Lung (tissue), 12 donors: ENCODE results near the gene BCAR1. TPM values are rescaled to one million over a fixed set of nuclear protein-coding genes. Genes with fewer than 3 reads are reported as not detected.
"Not testable (repeated sequence)": the region's sequence is repeated elsewhere in the genome, so short reads cannot be mapped to it uniquely, and the experiment has no call there.

Experiments used
- ATAC-seq: fragments of 200-7000 bp; cut with Tn5 transposase; one replicate; pipeline ENCODE4 v1.9.1; 2020; ENCODE audit warnings: moderate number of reproducible peaks; ENCODE audit not compliant: insufficient read depth, low FRiP score
- DNase-seq, 3 donors: peaks; one replicate each; pipeline ENCODE4 v3.0.0-alpha.2; 2013 to 2017
- H3K27ac ChIP-seq, 2 donors: one replicate each; pipeline ENCODE4 v1.5.1; 2013; ENCODE audit warnings: mild to moderate bottlenecking in 2 of 2, moderate library complexity in 2 of 2, control low read depth in 1 of 2, inconsistent platforms in 1 of 2, low read depth in 1 of 2, low read length in 1 of 2
- H3K27me3 ChIP-seq, 3 donors: one replicate each; pipeline ENCODE4 v1.5.1; 2013; ENCODE audit warnings: low read length in 2 of 3; ENCODE audit not compliant: control insufficient read depth in 3 of 3, insufficient read depth in 3 of 3
- H3K36me3 ChIP-seq, 4 donors: one replicate each; pipeline ENCODE4 v1.5.1; 2013; ENCODE audit warnings: low read length in 4 of 4, mild to moderate bottlenecking in 1 of 4, moderate library complexity in 1 of 4; ENCODE audit not compliant: control insufficient read depth in 4 of 4, insufficient read depth in 4 of 4
- H3K4me1 ChIP-seq, 5 donors: one replicate each; pipeline ENCODE4 v1.5.1; 2013; ENCODE audit warnings: low read length in 5 of 5, mild to moderate bottlenecking in 2 of 5, moderate library complexity in 1 of 5; ENCODE audit not compliant: control insufficient read depth in 5 of 5, insufficient read depth in 5 of 5
- H3K4me3 ChIP-seq: one replicate; pipeline ENCODE4 v1.5.1; 2013; ENCODE audit warnings: mild to moderate bottlenecking, control low read depth, moderate library complexity
- H3K9ac ChIP-seq, 2 donors: one replicate each; pipeline ENCODE4 v1.5.1; 2013; ENCODE audit warnings: low read length in 2 of 2, control low read depth in 1 of 2; ENCODE audit not compliant: insufficient read depth in 1 of 2
- H3K9me3 ChIP-seq, 4 donors: one replicate each; pipeline ENCODE4 v1.5.1; 2013; ENCODE audit warnings: low read length in 3 of 4, mild to moderate bottlenecking in 1 of 4, moderate library complexity in 1 of 4; ENCODE audit not compliant: control insufficient read depth in 4 of 4, insufficient read depth in 3 of 4
- WGBS, 2 donors: extraction: QIAGEN DNeasy Blood & Tissue Kit; methylation state at CpG; one replicate each; pipeline ENCODE4 v1.1.7; 2013; 5-methylcytosine and 5-hydroxymethylcytosine counted together
- polyA plus RNA-seq, 2 donors: library from polyadenylated mRNA; stranded (reverse); fragments of 200-250 nt; gene quantifications; one replicate each; pipeline ENCODE4 v1.2.1, GENCODE V29; 2013
- total RNA-seq, 2 donors: library from RNA; depleted of rRNA in 1 of 2; stranded (reverse); fragments of >200 nt in 1 of 2; gene quantifications; one replicate each; pipeline ENCODE4 v1.2.1, GENCODE V29; 2014 to 2021
- TF ChIP-seq, protein P1 (sequence below): IDR thresholded peaks from 2 replicates; pipeline ENCODE4 v1.5.1; 2012; ENCODE audit warnings: mild to moderate bottlenecking; ENCODE audit errors: control extremely low read depth, extremely low read depth
- donor health status: control.
- donor health status: control.
- donor health status: Bipolar disorder and iron deficiency.
- donor health status: healthy.
- donor health status: DM: yes; HTN: yes; CAD: no.

BCAR1 gene
- total and polyA plus RNA-seq, 4 donors, result 37.5 to 70.7 (median 49.9) TPM

DNA sequence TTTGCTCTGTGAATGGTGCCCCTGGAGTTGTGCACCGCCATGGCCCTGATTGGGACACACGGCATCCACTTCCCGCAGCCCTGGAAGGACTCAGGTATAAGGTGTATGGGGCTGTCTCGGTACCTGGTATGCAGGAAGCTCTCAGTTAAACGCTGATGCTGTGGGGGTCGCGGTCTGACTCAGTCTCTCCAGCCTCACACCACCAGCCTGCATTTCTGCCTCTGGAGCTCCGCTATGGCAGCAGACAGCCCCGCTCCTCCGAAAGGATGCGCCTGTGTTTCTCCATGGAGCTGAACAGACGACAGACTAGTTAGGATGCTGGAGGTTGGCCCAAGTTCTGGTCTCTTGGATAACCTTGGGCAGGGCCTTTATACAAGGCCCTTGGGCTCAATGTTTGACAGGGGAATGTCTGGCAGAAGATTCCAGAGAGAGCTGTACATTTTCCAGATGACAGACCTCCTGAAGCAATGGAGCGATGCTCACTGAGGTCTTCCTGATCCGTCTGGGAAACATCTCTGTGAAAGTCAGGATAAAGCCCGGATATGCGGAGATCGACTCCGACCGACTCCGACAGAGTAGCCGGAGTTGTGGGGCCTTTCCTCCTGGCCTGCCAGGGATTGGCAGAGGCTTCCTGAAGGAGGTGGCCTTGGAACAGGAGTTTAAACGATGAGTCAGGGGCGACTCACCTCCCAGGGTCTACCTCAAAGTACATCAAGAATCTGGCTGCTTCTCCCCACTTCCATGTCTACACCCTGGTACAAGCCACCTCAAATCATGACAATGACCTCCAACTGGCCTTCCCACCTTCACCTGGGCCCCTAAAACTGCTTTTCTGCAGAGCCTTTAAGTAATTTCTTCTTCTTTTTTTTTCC, 21.9 kb upstream of the BCAR1 start:
- Histone ChIP-seq H3K9ac (no peak overlapping the region), H3K27ac (no peak overlapping the region), H3K9me3 (no peaks in the 10 kb centered on the region), H3K4me3 (no peak overlapping the region), H3K4me1 (peaks cover 0 to 12% (median 9%) of the 10 kb centered on the region in 5 donors), H3K27me3 (no peaks in the 10 kb centered on the region), H3K36me3 (no peaks in the 10 kb centered on the region)
- ATAC-seq (no peak), DNase-seq (no peak)
- 90 to 93% methylated on average over 23 of the region's 23 CpGs for WGBS, 2 donors
- TF ChIP-seq, protein P1, sequence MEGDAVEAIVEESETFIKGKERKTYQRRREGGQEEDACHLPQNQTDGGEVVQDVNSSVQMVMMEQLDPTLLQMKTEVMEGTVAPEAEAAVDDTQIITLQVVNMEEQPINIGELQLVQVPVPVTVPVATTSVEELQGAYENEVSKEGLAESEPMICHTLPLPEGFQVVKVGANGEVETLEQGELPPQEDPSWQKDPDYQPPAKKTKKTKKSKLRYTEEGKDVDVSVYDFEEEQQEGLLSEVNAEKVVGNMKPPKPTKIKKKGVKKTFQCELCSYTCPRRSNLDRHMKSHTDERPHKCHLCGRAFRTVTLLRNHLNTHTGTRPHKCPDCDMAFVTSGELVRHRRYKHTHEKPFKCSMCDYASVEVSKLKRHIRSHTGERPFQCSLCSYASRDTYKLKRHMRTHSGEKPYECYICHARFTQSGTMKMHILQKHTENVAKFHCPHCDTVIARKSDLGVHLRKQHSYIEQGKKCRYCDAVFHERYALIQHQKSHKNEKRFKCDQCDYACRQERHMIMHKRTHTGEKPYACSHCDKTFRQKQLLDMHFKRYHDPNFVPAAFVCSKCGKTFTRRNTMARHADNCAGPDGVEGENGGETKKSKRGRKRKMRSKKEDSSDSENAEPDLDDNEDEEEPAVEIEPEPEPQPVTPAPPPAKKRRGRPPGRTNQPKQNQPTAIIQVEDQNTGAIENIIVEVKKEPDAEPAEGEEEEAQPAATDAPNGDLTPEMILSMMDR, result no peak

DNA sequence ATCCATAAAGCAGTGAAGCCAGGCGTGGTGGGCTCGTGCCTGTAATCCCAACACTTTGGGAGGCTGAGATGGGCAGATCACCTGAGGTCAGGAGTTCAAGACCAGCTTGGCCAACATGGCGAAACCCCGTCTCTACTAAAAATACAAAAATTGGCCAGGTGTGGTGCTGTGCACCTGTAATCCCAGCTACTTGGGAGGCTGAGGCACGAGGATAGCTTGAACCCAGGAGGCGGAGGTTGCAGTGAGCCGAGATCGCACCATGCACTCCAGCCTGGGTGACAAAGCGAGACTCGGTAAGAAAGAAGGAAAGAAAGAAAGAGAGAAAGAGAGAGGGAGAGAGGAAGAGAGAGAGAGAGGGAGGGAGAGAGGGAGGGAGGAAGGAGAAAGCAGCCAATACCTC, 21.2 kb upstream of the BCAR1 start:
- H3K4me3 ChIP-seq, H3K9ac ChIP-seq: not testable (repeated sequence)
- 90 to 93% methylated on average over 10 of the region's 10 CpGs for WGBS, 2 donors

DNA sequence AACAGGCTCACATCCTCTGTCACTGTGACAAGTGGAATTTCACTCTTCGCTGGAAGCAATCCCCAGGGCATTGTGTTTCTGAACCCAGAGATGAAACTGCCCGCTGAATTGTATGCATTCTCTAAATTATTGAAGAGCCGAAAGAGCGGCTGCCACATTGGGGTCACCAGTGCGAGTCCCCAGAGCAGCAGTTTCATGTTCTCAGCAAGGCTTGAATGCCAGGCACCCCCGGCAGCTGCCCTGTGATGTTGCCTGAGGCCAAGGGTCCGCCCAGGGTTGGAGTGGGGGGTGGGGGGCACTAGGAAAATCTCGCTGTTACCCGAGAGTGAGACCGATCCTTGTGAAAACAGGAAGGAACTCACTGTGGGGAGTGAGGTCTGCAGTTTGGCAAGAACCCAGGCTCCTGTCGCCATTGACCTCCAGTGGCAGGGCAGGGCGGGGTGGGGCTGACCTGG, 20.7 kb upstream of the BCAR1 start:
- Histone ChIP-seq H3K27ac (peak overlapping the region in 1 of 2 donors; percentile 70), H3K36me3 (no peaks in the 10 kb centered on the region), H3K4me3 (no peak overlapping the region), H3K9ac (no peak overlapping the region), H3K4me1 (peaks cover 0 to 16% (median 11%) of the 10 kb centered on the region in 5 donors), H3K9me3 (no peaks in the 10 kb centered on the region), H3K27me3 (no peaks in the 10 kb centered on the region)
- DNase-seq (peak; percentile 70 to 77 (median 73)), ATAC-seq (no peak)
- WGBS, 2 donors, result 21 to 24% methylated on average over 12 of the region's 12 CpGs
- TF ChIP-seq, protein P1, result no peak

More for the DNA sequence above, 21.2 kb upstream of the BCAR1 start:
- not testable (repeated sequence) for ATAC-seq, H3K27me3 ChIP-seq, DNase-seq, H3K9me3 ChIP-seq, H3K36me3 ChIP-seq
- Histone ChIP-seq H3K27ac (peak overlapping the region in 1 of 2 donors; percentile 70), H3K4me1 (peaks cover 0 to 16% (median 11%) of the 10 kb centered on the region in 5 donors)

DNA sequence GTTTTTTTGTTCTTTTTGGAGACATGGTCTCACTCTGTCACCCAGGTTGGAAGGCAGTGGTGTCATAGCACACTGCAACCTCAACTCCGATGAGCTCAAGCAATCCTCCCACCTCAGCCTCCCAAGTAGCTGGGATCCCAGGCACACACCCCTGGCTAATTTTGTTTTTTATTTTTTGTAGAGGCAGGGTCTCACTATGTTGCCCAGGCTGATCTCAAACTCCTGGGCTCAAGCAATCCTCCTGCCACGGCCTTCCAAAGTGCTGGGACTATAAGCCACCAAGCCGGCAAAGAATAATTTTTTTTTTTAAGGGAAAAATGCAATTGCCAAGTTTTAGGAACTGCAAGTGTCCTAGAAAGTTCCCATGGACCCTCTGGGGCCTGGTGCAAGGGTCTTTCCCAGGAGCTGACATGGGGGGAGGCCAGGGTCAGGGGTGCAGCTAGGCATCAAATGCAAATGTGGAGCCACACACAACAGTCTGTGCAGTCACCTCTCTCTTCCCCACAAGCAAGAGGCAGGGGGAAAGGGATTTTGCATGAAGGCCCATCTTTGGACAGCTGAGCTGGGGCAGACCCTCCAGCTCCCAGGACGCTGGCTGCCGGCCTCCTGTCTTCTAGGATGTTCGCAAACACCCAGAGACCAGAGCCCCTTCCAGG, 20.1 kb upstream of the BCAR1 start:
- WGBS, 2 donors, result 67 to 90% methylated on average over 6 of the region's 6 CpGs
- no peak for DNase-seq
- no peaks in the 10 kb centered on the region for H3K27me3 ChIP-seq

DNA sequence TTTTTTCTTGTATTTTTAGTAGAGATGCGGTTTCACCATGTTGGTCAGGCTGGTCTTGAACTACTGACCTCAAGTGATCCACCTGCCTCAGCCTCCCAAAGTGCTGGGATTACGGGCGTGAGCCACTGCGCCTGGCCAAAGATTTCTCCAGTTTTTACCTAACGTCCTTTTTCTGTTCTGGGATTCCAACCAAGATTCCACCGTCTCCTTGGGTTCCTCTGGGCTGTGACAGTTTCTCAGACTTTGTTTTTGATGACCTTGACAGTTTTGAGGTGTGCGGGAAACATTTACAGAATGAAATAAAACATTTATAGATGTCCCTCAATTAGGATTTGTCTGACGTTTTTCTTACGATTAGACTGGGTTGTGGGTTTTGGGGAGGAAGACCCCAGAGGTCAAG, 17.9 kb upstream of the BCAR1 start:
- 53 to 64% methylated on average over 9 of the region's 9 CpGs for WGBS, 2 donors
- not testable (repeated sequence) for H3K4me3 ChIP-seq, DNase-seq, H3K9me3 ChIP-seq, H3K9ac ChIP-seq, H3K27me3 ChIP-seq, H3K27ac ChIP-seq, ATAC-seq, H3K36me3 ChIP-seq
- H3K4me1 ChIP-seq, result peaks cover 0 to 26% (median 15%) of the 10 kb centered on the region in 5 donors

More for the DNA sequence above, 20.1 kb upstream of the BCAR1 start:
- ATAC-seq, result no peak
- peaks cover 0 to 16% (median 11%) of the 10 kb centered on the region in 5 donors for H3K4me1 ChIP-seq
- TF ChIP-seq, protein P1, result no peak
- no peak overlapping the region for H3K4me3 ChIP-seq
- peak overlapping the region in 1 of 2 donors; percentile 70 for H3K27ac ChIP-seq
- H3K9ac ChIP-seq, result no peak overlapping the region
- no peaks in the 10 kb centered on the region for H3K36me3 ChIP-seq
- H3K9me3 ChIP-seq, result no peaks in the 10 kb centered on the region
